ENCODE results near the gene KIAA0825.

KIAA0825 gene

DNA sequence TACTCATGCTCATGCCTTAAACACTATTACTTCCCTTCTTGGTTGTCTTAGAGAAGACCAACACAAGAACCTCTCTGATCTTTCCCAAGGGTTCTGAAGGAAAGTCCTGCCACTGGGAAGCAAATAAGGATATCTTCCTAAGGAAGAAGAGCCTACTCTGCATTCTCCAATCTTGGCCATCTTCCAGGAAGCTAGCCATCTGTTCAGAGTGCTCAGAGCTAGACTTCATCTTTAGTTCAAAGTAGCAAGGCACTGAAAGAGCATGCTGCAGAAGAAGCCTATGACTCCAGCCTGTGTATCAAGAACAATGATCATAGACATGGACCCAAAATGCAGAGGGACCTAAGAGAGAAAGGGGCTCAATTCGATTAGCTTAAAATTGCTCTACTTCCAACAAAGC is 114.7 kb downstream of the KIAA0825 start:
- DNase-seq (ENCODE audit: low spot score) = no peak

DNA sequence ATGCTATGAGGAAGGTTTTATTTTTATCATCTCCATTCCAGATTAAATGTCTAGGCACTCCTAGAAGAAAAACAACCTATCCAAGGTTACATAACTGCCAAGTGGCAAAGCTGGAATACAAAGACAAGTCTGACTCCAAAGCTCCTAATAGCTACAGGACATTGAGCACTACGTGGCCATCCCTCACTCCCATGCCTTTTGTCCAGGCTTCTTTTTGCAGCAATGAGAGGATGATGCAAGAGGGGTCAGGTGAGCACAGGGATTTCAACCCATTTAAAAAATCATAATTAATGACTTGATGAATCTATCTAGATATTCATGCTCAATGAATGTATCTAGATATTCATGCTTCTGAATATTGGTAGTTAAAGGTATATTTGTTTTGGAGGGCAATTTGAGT is 117.0 kb downstream of the KIAA0825 start:
- DNase-seq (ENCODE audit: low spot score) = no peak

DNA sequence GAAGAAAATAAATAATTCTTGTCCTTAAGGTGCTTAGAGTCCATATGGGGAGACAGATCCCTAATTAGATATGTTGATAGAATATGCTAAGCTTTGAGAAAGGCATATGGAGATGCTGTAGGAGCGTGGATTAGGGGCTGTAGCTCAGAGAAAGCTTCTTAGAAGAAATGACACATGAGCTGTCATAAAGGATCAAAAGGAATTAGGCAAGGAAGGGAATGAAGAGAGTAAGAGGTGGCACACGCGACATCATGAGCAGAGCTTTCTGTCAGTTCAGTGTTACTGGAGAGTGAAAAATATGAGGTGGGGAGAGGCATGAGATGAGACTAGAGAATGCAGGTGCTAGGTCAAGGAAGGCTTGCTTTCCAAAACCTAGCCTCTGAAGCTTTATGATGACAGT is 118.6 kb downstream of the KIAA0825 start:
- DNase-seq (ENCODE audit: low spot score) = no peak

DNA sequence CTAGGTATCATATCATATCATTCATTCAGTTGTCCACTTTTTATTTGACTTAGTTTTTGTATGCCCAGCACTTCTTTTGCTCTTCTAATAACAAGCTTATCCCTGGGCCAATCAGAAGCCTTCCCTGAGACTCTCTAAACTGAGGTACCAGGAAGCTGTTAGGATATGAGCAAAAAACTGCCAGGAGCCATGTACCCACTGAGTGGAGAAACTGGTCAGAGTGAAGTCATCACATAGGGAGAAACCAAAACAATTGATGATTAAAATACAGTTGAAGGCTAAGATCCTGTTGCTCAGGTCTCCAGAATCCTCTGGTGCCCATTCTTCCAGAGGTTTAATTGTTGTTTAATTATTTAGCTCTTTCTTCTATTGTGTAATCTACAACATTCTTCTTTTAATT is 120.2 kb downstream of the KIAA0825 start:
- no peak for DNase-seq (ENCODE audit: low spot score)

DNA sequence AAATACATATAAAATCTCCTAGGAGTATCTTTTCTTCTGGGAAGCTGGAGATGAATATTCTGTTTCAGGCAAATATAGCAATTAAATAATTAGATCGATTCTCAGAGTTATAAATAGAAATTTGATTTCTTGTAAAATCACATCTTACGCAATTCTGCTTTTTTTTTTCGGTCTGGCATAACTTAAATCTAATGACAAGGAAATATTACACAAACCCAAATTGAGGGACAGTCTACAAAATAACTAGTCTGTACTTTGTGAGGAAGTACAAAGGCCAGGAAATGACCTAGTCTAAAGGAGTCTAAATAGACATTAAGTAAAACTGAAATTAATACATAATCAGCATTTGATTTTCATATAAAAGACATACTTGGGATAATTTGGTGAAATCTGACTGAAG is 133.3 kb downstream of the KIAA0825 start:
- no peak for DNase-seq (ENCODE audit: low spot score)

DNA sequence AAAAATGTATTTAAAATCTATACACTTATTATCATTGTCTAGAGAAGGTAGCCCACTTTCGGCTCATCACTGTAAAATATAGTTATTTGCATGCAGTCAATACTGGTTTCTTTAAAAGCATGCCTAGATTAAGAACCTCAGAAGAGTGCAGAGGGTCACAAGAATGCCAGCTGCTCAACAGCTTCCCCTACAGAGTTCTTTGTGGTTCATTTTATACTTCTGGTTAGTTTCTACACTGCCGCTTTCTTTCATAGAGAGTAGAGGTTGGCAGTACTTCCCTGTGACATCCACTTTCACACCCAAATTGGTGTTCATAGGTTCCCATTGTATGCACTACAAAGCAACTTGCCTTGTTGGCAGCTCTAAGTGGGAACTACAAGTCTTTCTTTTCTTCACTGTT is 137.3 kb downstream of the KIAA0825 start:
- no peak for DNase-seq (ENCODE audit: low spot score)

DNA sequence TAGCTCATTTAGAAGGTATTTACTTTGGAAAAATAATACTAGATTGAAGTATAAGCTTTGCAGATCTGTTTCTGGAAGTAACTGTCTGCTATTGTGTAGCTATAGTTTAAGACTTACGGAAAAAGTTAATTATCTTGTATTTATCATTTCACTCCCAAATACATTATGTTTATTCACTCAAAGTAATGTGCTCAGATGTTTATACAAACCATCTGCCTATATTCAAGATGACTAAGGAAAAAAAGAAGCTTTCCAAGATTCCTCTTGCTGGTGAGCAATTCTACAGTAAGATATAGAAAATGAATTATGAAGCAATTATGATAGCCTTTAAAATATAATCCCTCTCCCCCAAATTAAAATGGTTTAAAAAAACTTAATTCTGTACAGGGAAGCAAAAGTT is 137.9 kb downstream of the KIAA0825 start:
- DNase-seq (ENCODE audit: low spot score) = no peak

DNA sequence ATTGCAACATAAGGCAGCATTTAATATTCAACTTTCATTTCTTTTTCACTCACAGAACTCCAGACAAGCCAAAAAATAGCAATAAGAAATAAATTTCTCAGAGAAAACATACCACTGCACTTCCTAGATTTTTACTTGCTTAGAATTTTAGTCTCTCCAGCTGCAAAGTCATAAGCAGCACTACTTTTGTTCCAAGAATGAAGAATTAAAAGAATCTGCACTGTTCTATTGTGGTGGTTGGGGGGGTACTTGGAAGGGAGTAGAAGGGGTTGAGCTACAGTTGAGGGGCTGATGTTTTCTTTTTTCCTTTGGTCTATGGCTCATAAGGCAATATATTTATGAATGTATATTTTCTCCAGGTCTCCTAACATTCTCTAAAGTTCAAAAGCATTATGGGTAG is 144.5 kb downstream of the KIAA0825 start:
- no peak for DNase-seq (ENCODE audit: low spot score)

DNA sequence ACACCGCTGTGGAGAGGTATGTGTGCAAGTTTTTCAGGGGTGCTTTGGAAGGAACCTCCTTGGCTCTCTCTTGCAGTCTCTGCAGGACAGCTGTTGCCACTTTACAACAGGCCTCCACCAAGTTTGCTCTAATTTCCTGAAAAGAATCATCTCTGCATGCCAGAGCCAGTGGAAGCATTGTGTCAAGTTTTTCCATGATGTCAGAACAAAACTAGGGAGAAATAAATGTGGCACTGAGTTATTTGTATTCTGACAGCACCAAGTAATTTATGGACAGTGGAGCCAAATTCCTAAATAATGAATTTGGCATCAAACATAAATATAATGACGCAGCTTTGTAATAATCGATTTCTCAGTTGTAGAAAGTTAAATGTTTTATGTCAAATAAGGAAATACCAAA is 146.9 kb downstream of the KIAA0825 start:
- no peak for DNase-seq (ENCODE audit: low spot score)

DNA sequence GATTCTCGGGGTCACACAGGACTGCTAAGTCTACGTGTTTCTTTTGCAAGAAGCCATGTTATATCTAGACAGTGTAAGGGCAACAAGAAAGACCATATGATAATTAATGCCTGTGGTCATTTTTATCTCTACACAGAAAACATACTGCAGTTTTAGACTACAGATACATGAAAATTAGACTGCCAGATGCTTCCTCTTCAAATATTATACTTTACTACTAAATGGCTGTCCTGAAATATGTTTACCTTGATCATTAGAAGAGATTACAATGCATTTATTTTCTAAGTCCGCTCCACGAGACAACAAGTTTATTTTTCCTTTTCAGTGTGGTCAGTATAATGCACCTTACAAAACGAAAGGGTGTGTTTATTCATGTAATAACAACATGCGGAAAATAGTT is 147.6 kb downstream of the KIAA0825 start:
- no peak for DNase-seq (ENCODE audit: low spot score)

DNA sequence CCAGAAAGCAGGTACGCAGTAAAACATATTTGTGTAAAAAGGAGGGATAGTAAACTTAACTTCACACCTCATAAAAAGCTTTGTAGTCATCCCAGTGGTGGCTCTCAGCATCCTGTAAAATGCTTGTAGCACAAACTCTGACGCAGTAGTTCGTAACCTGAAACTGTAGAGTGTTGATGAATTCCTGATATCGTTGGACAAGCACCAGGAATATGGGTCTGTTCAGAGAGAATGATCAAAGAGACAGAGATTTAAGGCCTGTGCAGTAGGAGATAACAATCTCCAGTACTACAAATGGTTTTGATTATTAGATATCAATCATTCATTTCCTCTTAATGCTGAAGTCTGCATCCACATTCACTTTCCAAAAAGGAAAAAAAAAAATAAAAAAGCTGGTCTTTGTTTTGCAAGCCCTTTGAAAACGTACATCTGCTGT is 148.5 kb downstream of the KIAA0825 start:
- no peak for DNase-seq (ENCODE audit: low spot score)

DNA sequence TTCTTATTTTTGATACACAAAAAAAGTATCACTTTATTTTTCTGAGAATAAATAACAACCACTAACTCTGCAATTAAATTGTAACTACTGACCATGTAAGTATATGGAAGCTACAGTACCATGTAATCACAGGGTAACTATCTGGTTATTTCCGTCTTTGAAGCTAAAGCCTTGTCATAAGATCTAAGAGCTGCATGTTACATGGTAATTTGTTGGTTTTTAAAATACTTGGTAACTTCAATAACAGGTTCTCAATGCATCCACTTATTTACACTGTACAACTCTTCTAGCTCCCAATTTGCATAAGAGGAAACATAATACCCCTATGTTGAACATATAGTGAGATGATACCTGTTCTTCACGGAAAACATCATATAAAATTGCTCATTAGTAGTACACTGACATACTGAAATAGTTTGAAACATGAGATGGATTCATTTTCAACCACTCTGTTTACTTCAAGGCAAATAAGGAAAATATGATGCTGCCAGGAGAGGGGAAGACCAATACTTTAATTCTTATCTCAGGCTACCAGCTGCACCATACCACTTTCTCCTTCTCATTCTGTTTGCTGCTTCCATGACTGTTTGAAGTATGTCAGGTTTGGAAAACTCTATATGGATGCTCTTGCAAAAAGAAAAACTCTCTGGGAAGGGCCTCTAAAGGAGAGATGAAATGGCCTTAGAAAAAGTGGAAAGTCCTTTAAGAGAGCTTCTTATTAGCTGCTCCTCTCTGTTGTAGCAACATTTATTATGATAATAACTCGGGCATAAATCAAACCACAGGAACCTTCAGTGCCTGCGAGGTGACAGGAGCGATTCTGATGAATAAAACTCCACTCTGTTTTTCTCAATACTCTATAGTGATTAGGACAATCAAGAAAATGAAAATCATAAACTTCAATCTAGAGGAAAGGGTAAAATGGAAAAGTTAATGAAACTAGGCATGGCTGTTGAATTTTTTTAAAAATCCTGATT is 150.2 kb downstream of the KIAA0825 start:
- no peak for DNase-seq (ENCODE audit: low spot score)

DNA sequence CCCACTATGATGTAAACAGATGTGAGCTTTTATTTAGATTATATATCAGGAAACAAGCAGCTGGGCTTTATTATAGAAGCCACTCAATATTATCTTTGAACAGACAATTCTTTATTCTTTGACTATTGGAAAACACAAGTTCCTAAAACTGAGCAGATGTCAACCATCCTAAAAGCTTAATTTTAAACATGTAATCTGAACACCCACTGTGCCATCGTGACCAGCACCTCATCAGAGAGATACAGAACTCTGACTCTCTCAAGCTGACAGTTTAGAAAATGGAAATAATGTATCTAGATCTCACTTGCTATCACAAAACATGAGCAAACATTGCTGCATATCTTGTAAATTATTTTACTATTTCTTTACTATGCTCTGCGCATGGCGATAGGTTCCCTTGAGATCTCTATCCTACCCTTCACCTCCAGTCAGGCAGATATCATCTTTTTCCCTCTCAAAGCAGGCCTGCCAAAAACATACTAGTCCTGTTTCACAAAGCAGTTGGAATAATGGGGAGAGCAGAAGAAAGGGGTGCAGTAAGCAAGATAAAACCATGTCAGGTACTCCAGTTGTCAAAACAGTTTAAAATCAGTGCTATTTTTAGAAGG is 151.0 kb downstream of the KIAA0825 start:
- DNase-seq (ENCODE audit: low spot score) = no peak

DNA sequence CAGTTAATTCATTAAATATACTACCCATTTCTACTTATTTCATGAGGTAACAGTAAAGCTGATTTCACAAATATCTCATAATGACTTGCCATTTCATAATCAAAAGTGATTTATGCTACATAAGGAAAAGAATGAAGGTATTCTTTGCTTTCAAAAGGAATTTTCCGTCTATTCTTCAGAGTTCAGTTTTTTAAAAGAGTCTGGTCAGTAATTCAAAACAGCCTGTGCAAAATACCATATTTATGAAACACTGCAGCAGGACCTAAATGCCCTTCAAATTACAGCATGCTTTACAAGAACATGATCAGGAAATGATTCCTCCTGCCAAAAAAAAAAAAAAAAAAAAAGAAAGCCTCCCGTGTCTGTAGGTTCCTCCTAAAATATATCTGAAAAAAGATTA is 154.7 kb downstream of the KIAA0825 start:
- DNase-seq (ENCODE audit: low spot score) = no peak

DNA sequence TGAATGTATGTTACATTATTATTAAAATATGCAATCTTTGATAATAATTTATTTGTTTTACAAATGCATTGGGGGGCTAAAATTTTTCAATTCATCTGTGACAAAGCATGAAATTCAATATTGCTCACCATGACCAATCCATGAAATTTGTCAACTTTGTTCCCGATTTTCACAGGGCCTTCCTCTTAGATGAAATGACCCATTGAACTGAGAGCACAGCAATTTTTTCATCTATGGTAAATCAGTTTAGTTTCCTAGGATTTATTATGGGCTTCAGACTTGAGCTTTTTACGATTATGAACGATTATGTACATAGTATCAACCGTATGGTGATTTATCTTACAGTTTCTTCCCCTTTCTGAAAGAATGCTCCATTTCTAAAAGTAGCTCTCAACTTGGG is 157.3 kb downstream of the KIAA0825 start:
- DNase-seq (ENCODE audit: low spot score) = no peak

DNA sequence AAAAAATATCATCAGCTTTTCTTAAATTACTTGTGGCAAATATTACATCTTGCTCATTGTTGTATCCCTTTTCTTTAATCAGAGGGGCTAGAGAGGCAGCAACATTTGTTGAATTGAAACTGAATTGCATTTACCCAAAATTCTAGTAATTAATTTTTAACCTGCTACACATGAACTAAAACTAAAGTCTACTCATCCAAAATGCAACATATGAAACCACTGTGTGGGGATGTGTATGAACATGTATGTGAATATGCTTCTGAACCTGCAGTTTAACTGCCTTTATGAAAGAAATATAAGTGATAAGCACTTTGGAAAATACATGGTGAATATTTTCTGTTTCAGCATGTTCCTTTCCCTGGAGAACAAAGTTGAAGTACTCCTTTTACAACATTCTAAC is 158.5 kb downstream of the KIAA0825 start:
- DNase-seq (ENCODE audit: low spot score) = no peak

DNA sequence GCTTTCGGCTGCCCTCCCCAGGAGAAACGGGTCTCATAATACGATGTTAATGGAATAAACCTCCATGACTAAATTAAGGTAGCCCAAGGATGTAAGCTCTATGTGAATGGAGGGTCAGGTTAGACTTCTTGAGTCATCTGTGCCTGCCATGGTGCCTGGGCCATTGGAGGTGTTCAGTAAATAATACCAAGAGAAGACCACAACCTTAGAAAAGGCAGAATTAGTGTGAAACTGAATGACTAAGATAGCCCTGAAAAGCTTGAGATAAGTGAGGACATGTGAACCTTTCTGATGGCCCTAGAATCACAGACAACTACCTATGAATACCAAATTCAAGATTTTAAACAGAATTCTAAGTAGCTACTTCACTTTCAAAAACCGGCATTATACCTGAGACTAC is 160.6 kb downstream of the KIAA0825 start:
- DNase-seq (ENCODE audit: low spot score) = no peak

DNA sequence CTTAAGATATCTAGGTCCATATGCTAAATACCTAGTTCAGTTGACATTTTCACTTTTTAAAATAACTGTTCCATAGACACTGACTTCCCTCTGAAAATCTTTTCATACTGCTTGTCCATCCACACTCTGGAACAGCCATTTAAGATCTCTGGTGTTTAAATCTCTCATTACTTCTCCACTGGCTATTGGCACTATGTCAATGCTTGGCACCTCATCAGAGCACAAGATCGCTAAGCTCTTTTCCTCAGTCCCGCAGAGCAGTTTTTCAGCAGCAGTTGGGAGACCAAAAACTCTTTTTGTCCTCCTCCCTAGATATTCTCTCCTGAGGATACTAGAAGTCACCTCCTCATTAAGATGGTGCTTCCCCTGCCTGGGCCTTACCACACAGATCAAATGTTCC is 172.7 kb downstream of the KIAA0825 start:
- DNase-seq (ENCODE audit: low spot score) = no peak

DNA sequence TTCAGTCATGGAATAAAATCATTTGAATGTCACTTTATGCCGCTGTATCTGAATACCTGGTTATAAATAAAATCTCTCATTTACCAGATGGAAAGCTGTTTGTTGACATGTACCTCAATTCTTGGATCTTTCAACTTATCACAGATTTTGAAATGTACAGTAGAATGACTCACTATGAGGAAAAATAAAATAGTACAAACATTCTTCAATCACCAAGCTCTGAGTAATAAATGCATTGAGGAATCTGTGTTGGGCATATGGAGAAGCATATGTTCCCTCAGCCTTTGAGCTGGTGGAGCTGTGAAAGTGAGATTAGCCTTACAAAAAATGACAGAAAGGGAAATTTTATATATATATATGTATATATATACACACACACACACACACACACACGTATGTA is 175.4 kb downstream of the KIAA0825 start:
- no peak for DNase-seq (ENCODE audit: low spot score)

DNA sequence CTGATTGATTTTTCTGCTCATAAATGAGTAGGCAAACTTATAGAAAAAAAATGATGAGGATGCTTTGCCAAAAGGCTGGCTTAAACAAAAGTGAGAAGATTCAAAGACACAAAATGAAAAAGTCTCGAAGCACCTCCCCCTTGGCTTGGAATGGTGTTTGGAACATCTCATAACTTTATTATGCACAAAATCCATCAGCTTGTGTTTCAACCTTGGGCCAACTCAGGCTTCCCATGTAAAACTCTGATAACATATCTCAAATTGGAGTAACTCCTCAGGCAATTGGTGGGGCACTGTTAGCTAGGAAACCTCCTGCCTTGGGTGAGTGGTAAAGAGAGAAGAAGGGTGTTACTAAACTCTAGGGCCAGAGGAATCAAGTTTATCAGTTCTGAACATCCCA is 176.3 kb downstream of the KIAA0825 start:
- DNase-seq (ENCODE audit: low spot score) = no peak

DNA sequence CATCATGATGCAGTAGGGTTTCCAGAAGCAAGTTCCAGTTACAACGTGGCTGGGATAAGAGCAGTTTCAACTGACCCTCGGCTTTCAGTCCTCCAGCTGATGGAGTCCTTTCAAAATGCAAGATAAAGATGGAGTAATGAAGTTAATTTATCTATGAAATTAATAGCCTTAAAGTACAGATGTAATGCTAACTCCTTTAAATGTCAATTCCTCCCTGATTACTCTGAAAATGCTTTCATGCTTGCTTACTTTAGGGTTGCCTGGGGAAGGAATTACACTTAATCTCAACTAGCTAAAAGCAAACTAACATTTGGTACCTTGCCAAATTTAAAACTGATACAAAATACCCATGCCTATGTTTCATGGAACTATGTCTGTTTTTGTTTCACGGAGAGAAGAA is 178.4 kb downstream of the KIAA0825 start:
- no peak for DNase-seq (ENCODE audit: low spot score)

DNA sequence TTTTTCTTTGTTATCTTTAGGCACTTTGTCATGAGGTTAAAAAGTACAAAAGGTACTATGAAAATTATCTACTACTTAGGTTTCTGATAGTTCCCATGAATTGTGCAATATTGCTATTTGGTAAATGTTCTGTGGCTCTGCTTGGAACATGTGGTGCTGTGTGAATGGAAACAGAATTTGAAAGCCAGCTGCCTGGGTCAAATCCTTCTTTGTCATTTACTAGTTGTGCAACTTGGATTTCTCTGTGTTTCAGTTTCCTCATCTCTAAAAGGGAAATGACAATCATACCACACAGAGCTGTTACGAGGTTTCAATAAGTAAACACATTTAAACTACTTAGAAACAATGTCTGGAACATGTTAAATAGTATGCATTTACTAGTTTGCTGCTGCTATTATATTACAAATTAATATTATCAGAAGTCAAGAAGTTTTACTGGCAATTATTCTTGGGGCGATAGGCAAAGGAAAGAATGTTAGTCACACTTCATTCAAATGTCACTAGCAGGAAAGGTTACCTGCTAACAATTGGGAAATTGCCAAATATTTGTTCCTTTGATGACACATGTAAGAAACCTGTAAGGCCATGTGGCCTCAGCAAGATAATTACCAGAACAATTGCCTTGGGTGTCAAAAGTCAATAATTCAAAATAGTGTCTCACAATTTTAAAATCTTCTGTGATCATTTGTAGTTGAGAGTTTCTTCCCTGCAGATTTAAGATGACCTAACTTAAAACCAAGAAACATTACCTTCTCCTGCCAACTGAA is 184.8 kb downstream of the KIAA0825 start:
- no peak for DNase-seq (ENCODE audit: low spot score)

DNA sequence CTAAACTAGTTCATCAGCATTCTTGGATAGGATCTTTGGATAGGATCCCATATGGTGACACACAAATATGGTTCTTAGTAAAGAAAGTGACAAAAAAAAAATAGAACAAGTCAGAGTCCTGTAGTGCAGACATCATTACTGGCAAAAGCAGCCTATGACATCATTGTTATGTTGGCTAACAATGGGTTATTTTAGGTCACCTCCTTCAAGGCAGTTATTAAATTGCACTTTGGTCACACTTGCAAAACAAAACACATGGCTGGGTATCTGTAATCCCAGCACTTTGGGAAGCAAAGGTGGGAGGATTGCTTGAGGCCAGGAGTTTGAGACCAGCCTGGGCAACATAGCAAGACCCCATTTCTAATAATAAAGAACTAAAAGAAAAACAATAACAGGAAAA is 185.9 kb downstream of the KIAA0825 start:
- DNase-seq (ENCODE audit: low spot score) = no peak

Measured in hematopoietic multipotent progenitor cell treated with erythropoietin and hydrocortisone succinate and interleukin-3 and kit ligand, for 15 days (in vitro differentiated cells).